H9 (cell line): ENCODE results near the gene TCN2. TPM values are rescaled to one million over a fixed set of nuclear protein-coding genes. Genes with fewer than 3 reads are reported as not detected.

Experiments used
- DNase-seq: peaks from one replicate; pipeline ENCODE4 v3.0.0-alpha.2; 2017
- H2AFZ ChIP-seq: one replicate; pipeline ENCODE4 v1.6.1; 2013; ENCODE audit warnings: mild to moderate bottlenecking, low read length, control low read depth, moderate library complexity
- H2AK5ac ChIP-seq: 2 replicates; pipeline ENCODE4 v1.6.1; 2013; ENCODE audit warnings: low read length, control low read depth, mixed read lengths; ENCODE audit not compliant: insufficient read length
- H2BK120ac ChIP-seq: one replicate; pipeline ENCODE4 v1.6.1; 2013; ENCODE audit warnings: low read depth, mild to moderate bottlenecking, low read length, control low read depth, inconsistent platforms; ENCODE audit not compliant: poor library complexity, severe bottlenecking
- H2BK12ac ChIP-seq: 2 replicates; pipeline ENCODE4 v1.6.1; 2013; ENCODE audit warnings: low read length, control low read depth, mixed read lengths, low read depth; ENCODE audit not compliant: insufficient read length
- H2BK15ac ChIP-seq: 2 replicates; pipeline ENCODE4 v1.6.1; 2013; ENCODE audit warnings: low read depth, low read length, control low read depth
- H2BK20ac ChIP-seq: one replicate; pipeline ENCODE4 v1.6.1; 2013; ENCODE audit warnings: low read depth, mild to moderate bottlenecking, low read length, control low read depth, inconsistent platforms; ENCODE audit not compliant: poor library complexity, severe bottlenecking
- H2BK5ac ChIP-seq: 2 replicates; pipeline ENCODE4 v1.6.1; 2013; ENCODE audit warnings: low read length, control low read depth, mixed read lengths; ENCODE audit not compliant: insufficient read length
- H3K14ac ChIP-seq: 2 replicates; pipeline ENCODE4 v1.6.1; 2013; ENCODE audit warnings: low read length, control low read depth; ENCODE audit not compliant: insufficient read depth
- H3K18ac ChIP-seq: 2 replicates; pipeline ENCODE4 v1.6.1; 2013; ENCODE audit warnings: low read depth, mild to moderate bottlenecking, mixed read lengths, low read length, control low read depth; ENCODE audit not compliant: insufficient read length
- H3K23ac ChIP-seq: 2 replicates; pipeline ENCODE4 v1.6.1; 2013; ENCODE audit warnings: low read length, control low read depth, mixed read lengths, low read depth; ENCODE audit not compliant: insufficient read length
- H3K23me2 ChIP-seq: 2 replicates; pipeline ENCODE4 v1.6.1; 2013; ENCODE audit warnings: low read depth, mild to moderate bottlenecking, mixed read lengths, low read length, control low read depth; ENCODE audit not compliant: insufficient read length, poor library complexity, severe bottlenecking
- H3K27ac ChIP-seq: 2 replicates; pipeline ENCODE4 v1.5.1; 2013; ENCODE audit warnings: low read length, control low read depth, mixed read lengths, low read depth; ENCODE audit not compliant: insufficient read length
- H3K27me3 ChIP-seq: 2 replicates; pipeline ENCODE4 v1.6.1; 2013; ENCODE audit warnings: low read length, control low read depth, inconsistent platforms; ENCODE audit not compliant: insufficient read depth
- H3K4ac ChIP-seq: 2 replicates; pipeline ENCODE4 v1.6.1; 2013; ENCODE audit warnings: low read depth, mild to moderate bottlenecking, control low read depth, inconsistent platforms, low read length, moderate library complexity
- H3K4me1 ChIP-seq: 2 replicates; pipeline ENCODE4 v1.6.1; 2013; ENCODE audit warnings: low read length, control low read depth, inconsistent platforms; ENCODE audit not compliant: insufficient read depth
- H3K4me2 ChIP-seq: 2 replicates; pipeline ENCODE4 v1.6.1; 2013; ENCODE audit warnings: low read length, control low read depth, mixed read lengths; ENCODE audit not compliant: insufficient read length, insufficient read depth
- H3K56ac ChIP-seq: 2 replicates; pipeline ENCODE4 v1.6.1; 2013; ENCODE audit warnings: low read depth, mild to moderate bottlenecking, mixed read lengths, low read length, control low read depth; ENCODE audit not compliant: insufficient read length
- H3K79me1 ChIP-seq: 2 replicates; pipeline ENCODE4 v1.6.1; 2013; ENCODE audit warnings: low read depth, mild to moderate bottlenecking, moderate library complexity, low read length, control low read depth, inconsistent platforms; ENCODE audit not compliant: insufficient read depth, poor library complexity, severe bottlenecking
- H3K79me2 ChIP-seq: 2 replicates; pipeline ENCODE4 v1.6.1; 2013; ENCODE audit warnings: low read length, control low read depth, inconsistent platforms; ENCODE audit not compliant: insufficient read depth
- H3K9ac ChIP-seq: 2 replicates; pipeline ENCODE4 v1.6.1; 2013; ENCODE audit warnings: low read length, control low read depth, mixed read lengths; ENCODE audit not compliant: insufficient read length; ENCODE audit errors: extremely low read depth
- H3K9me3 ChIP-seq: one replicate; pipeline ENCODE4 v1.6.1; 2013; ENCODE audit warnings: low read depth, low read length, inconsistent platforms; ENCODE audit not compliant: control insufficient read depth
- H3T11ph ChIP-seq: one replicate; pipeline ENCODE4 v1.6.1; 2013; ENCODE audit warnings: mild to moderate bottlenecking, low read length, control low read depth, inconsistent platforms
- H4K20me1 ChIP-seq: one replicate; pipeline ENCODE4 v1.6.1; 2013; ENCODE audit not compliant: control insufficient read depth, insufficient read length, insufficient read depth
- H4K5ac ChIP-seq: 2 replicates; pipeline ENCODE4 v1.6.1; 2013; ENCODE audit warnings: low read depth, mild to moderate bottlenecking, mixed read lengths, low read length, control low read depth; ENCODE audit not compliant: insufficient read length
- H4K8ac ChIP-seq: replicated peaks from 2 replicates; pipeline ENCODE4 v1.6.1; 2013; ENCODE audit warnings: low read length, control low read depth, mixed read lengths, low read depth; ENCODE audit not compliant: insufficient read length
- H4K91ac ChIP-seq: 2 replicates; pipeline ENCODE4 v1.6.1; 2013; ENCODE audit warnings: low read depth, mild to moderate bottlenecking, moderate library complexity, mixed read lengths, low read length, control low read depth; ENCODE audit not compliant: insufficient read length
- H3K27ac Mint-ChIP-seq, 3 experiments: 2 replicates in 2 of 3; 3 replicates in 1 of 3; pipeline ENCODE4 v1.8.0; 2020 to 2021; ENCODE audit warnings: mixed read lengths in 3 of 3, mild to moderate bottlenecking in 1 of 3, moderate library complexity in 1 of 3
- H3K27me3 Mint-ChIP-seq: 2 replicates; pipeline ENCODE4 v1.8.0; 2021; ENCODE audit warnings: low read depth, mild to moderate bottlenecking, moderate library complexity, mixed read lengths
- H3K36me3 Mint-ChIP-seq, 3 experiments: 2 replicates in 2 of 3; 3 replicates in 1 of 3; pipeline ENCODE4 v1.8.0; 2020 to 2021; ENCODE audit warnings: low read depth in 3 of 3, mixed read lengths in 3 of 3; ENCODE audit not compliant: insufficient read depth in 1 of 3
- H3K4me1 Mint-ChIP-seq, 2 experiments: 2 replicates each; pipeline ENCODE4 v1.8.0; 2020; ENCODE audit warnings: mixed read lengths in 2 of 2
- H3K4me3 Mint-ChIP-seq, 2 experiments: 2 replicates in 1 of 2; 3 replicates in 1 of 2; pipeline ENCODE4 v1.8.0; 2020 to 2021; ENCODE audit warnings: mild to moderate bottlenecking in 2 of 2, mixed read lengths in 2 of 2, moderate library complexity in 1 of 2
- H3K9me3 Mint-ChIP-seq, 2 experiments: 2 replicates in 1 of 2; 3 replicates in 1 of 2; pipeline ENCODE4 v1.8.0; 2020; ENCODE audit warnings: mild to moderate bottlenecking in 2 of 2, mixed read lengths in 2 of 2, moderate library complexity in 1 of 2
- CTCF ChIP-seq: fragments of 200-600 bp; sonication (generic); conservative IDR thresholded peaks from 3 replicates; pipeline ENCODE4 v1.8.0; 2021; ENCODE audit warnings: antibody characterized with exemption, mild to moderate bottlenecking
- WGBS: extraction: QIAGEN DNeasy Blood & Tissue Kit; methylation state at CpG from one replicate; pipeline ENCODE4 v1.1.7; 2013; ENCODE audit warnings: missing lambda C conversion rate, low lambda C conversion rate, mixed read lengths; ENCODE audit not compliant: insufficient read length; ENCODE audit errors: extremely low coverage; 5-methylcytosine and 5-hydroxymethylcytosine counted together
- total RNA-seq: library from RNA; stranded (reverse); gene quantifications from 2 replicates; pipeline ENCODE4 v1.2.1, GENCODE V29; 2021

The TCN2 gene
- total RNA-seq, 1 experiment from 2014 or later: 42.2 TPM

- H3K14ac ChIP-seq: peak within 1 kb of the TSS; percentile 40; the same call in 1 of the 2 replicates
- peak; percentile 71 for TF ChIP-seq CTCF
- H2BK120ac ChIP-seq: no peak within 1 kb of the TSS
- H2BK15ac ChIP-seq: no peak within 1 kb of the TSS
- no peak within 1 kb of the TSS for H3K4ac ChIP-seq
- Mint-ChIP-seq H3K4me1 (peaks cover 13 to 14% of the 10 kb centered on the region in 2 experiments), H3K9me3 (no peaks in the 10 kb centered on the region), H3K36me3 (peaks cover 0 to 9% (median 6%) of the 10 kb centered on the region in 3 experiments; a peak in 4 of 7 replicates), H3K4me3 (peak within 1 kb of the TSS; percentile 78 to 89), H3K27ac (peak within 1 kb of the TSS; percentile 12 to 95 (median 84); a peak in 4 of 7 replicates), H3K27me3 (peaks cover 57% of the 10 kb centered on the region)
- H2BK5ac ChIP-seq: no peak within 1 kb of the TSS
- no peak within 1 kb of the TSS for H2BK20ac ChIP-seq
- peak within 1 kb of the TSS; percentile 90 for H3K4me2 ChIP-seq
- no peaks in the 10 kb centered on the region for H3K79me1 ChIP-seq
- no peak within 1 kb of the TSS for H2AFZ ChIP-seq
- H4K20me1 ChIP-seq: no peaks in the 10 kb centered on the region
- no peak within 1 kb of the TSS for H2BK12ac ChIP-seq
- no peak within 1 kb of the TSS for H3K27ac ChIP-seq
- no peaks in the 10 kb centered on the region for H3K9me3 ChIP-seq
- no peak within 1 kb of the TSS for H4K91ac ChIP-seq
- no peak within 1 kb of the TSS for H2AK5ac ChIP-seq
- H3K56ac ChIP-seq: no peak within 1 kb of the TSS
- DNase-seq: peak; percentile 98
- H3K4me1 ChIP-seq: no peaks in the 10 kb centered on the region
- no peak within 1 kb of the TSS for H4K8ac ChIP-seq
- H3K18ac ChIP-seq: peak within 1 kb of the TSS; percentile 24
- H4K5ac ChIP-seq: no peak within 1 kb of the TSS
- H3K79me2 ChIP-seq: no peaks in the 10 kb centered on the region
- peaks cover 6% of the 10 kb centered on the region; the same call in 1 of the 2 replicates for H3K27me3 ChIP-seq
- peak within 1 kb of the TSS; percentile 37 for H3K9ac ChIP-seq
- H3T11ph ChIP-seq: no peak within 1 kb of the TSS
- WGBS: no CpG with 5 or more reads among the region's 77 CpGs
- no peak within 1 kb of the TSS for H3K23ac ChIP-seq
- H3K23me2 ChIP-seq: peaks cover 16% of the 10 kb centered on the region
These were observed 60.8 kb downstream of the TCN2 start, which contains the start of gene DUSP18 for GRCh38 chr22:30667494-30668385. DUSP18 (minus strand) TSS chr22:30667875; CDS start chr22:30664003, 3,872 bp downstream.
